Muscle of leg (tissue), 11 donors: Measurements from ENCODE around the gene HSPG2. TPM values are rescaled to one million over a fixed set of nuclear protein-coding genes. Genes with fewer than 3 reads are reported as not detected.
"Not testable (repeated sequence)": the region's sequence is repeated elsewhere in the genome, so short reads cannot be mapped to it uniquely, and the experiment has no call there.

Experiments used
- DNase-seq: peaks from one replicate; pipeline ENCODE4 v3.0.0; 2013
- H3K27ac ChIP-seq: one replicate; pipeline ENCODE4 v1.5.1; 2013; ENCODE audit warnings: mild to moderate bottlenecking, low read length, control low read depth
- H3K27me3 ChIP-seq: one replicate; pipeline ENCODE4 v1.6.1; 2013; ENCODE audit warnings: low read length; ENCODE audit not compliant: control insufficient read depth, insufficient read depth
- H3K36me3 ChIP-seq: one replicate; pipeline ENCODE4 v1.6.1; 2013; ENCODE audit warnings: low read length; ENCODE audit not compliant: control insufficient read depth, insufficient read depth
- H3K4me1 ChIP-seq: one replicate; pipeline ENCODE4 v1.6.1; 2013; ENCODE audit warnings: low read length; ENCODE audit not compliant: control insufficient read depth, insufficient read depth
- H3K4me3 ChIP-seq: one replicate; pipeline ENCODE4 v1.5.1; 2013; ENCODE audit warnings: low read length, control low read depth
- H3K9me3 ChIP-seq: replicated peaks from 2 replicates; pipeline ENCODE4 v1.6.1; 2013; ENCODE audit warnings: low read depth, low read length; ENCODE audit not compliant: control insufficient read depth
- WGBS: methylation state at CpG from one replicate; pipeline ENCODE4 v1.1.5; 2013; ENCODE audit warnings: missing lambda C conversion rate; ENCODE audit not compliant: insufficient coverage; 5-methylcytosine and 5-hydroxymethylcytosine counted together
- polyA plus RNA-seq, 8 donors: library from polyadenylated mRNA; unstranded; fragments of 120-200 nt; gene quantifications; one replicate each; pipeline versions ENCODE4 v1.2.1 to v1.2.3, GENCODE V29; 2013; ENCODE audit warnings: inconsistent platforms in 1 of 8, low replicate concordance in 1 of 8; ENCODE audit not compliant: insufficient read length in 8 of 8, insufficient read depth in 1 of 8
- total RNA-seq: library from RNA; stranded (reverse); fragments of 120-200 nt; gene quantifications from one replicate; pipeline ENCODE4 v1.2.4, GENCODE V29; 2013

HSPG2 gene
- total and polyA plus RNA-seq, 9 donors, result 149 to 460 (median 339) TPM

DNA sequence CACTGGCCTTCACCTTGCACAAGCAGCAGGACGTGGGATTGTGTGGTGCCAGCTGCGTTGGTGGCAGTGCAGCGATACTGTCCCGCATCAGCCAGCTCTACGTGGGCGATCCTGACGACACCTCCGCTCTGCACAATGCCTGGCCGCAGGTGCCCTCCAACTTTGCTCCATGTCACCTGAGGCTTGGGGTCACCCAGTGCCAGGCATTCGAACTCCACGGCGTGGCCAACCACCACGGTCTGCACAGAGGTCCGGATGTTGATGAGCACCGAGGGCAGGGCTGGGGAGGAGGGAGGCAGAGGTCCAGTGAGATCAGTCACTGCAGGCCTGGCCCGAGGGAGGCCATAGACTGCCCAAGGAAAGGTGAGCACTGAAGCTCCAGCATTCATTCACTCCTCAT, 102.4 kb downstream of the HSPG2 start:
- WGBS, result 96% methylated on average over 15 of the region's 16 CpGs
- H3K4me1 ChIP-seq, result no peaks in the 10 kb centered on the region
- peaks cover 91% of the 10 kb centered on the region for H3K36me3 ChIP-seq
- H3K27ac ChIP-seq, result no peak overlapping the region
- H3K27me3 ChIP-seq, result no peaks in the 10 kb centered on the region
- H3K4me3 ChIP-seq, result no peak overlapping the region
- no peak for DNase-seq
- H3K9me3 ChIP-seq, result peaks cover 14% of the 10 kb centered on the region

- Histone ChIP-seq H3K27ac (no peak overlapping the region), H3K9me3 (peaks cover 14% of the 10 kb centered on the region), H3K4me3 (no peak overlapping the region), H3K36me3 (peaks cover 91% of the 10 kb centered on the region), H3K4me1 (no peaks in the 10 kb centered on the region), H3K27me3 (no peaks in the 10 kb centered on the region)
- WGBS, result no CpG with 5 or more reads among the region's 1 CpG
- DNase-seq, result no peak
These were observed 103.0 kb downstream of the HSPG2 start for GRCh38 chr1:21834094-21834493.

- DNase-seq, result no peak
- Histone ChIP-seq H3K36me3 (peaks cover 91% of the 10 kb centered on the region), H3K4me1 (no peaks in the 10 kb centered on the region), H3K27me3 (no peaks in the 10 kb centered on the region), H3K9me3 (peaks cover 14% of the 10 kb centered on the region), H3K4me3 (no peak overlapping the region), H3K27ac (no peak overlapping the region)
- WGBS, result 81% methylated on average over 10 of the region's 11 CpGs
These were observed 103.6 kb downstream of the HSPG2 start for GRCh38 chr1:21833392-21833976.

- Histone ChIP-seq H3K27me3 (no peaks in the 10 kb centered on the region), H3K4me3 (no peak overlapping the region), H3K9me3 (peaks cover 14% of the 10 kb centered on the region), H3K27ac (no peak overlapping the region), H3K36me3 (peaks cover 91% of the 10 kb centered on the region), H3K4me1 (no peaks in the 10 kb centered on the region)
- no peak for DNase-seq
- 65% methylated on average over 9 of the region's 14 CpGs for WGBS
These were observed 105.6 kb downstream of the HSPG2 start for GRCh38 chr1:21831454-21831970.

GRCh38 chr1:21830792-21831453, 106.2 kb downstream of the HSPG2 start:
- 90% methylated on average over 19 of the region's 23 CpGs for WGBS
- Histone ChIP-seq H3K4me1 (no peaks in the 10 kb centered on the region), H3K36me3 (peaks cover 92% of the 10 kb centered on the region), H3K27ac (no peak overlapping the region), H3K4me3 (no peak overlapping the region), H3K27me3 (no peaks in the 10 kb centered on the region), H3K9me3 (peaks cover 14% of the 10 kb centered on the region)
- no peak for DNase-seq

GRCh38 chr1:21829294-21829693, 107.8 kb downstream of the HSPG2 start:
- Histone ChIP-seq H3K36me3 (peaks cover 91% of the 10 kb centered on the region), H3K9me3 (peaks cover 5% of the 10 kb centered on the region), H3K27ac (no peak overlapping the region), H3K4me3 (no peak overlapping the region), H3K27me3 (no peaks in the 10 kb centered on the region), H3K4me1 (no peaks in the 10 kb centered on the region)
- no peak for DNase-seq
- WGBS, result 94% methylated on average over 12 of the region's 17 CpGs

DNA sequence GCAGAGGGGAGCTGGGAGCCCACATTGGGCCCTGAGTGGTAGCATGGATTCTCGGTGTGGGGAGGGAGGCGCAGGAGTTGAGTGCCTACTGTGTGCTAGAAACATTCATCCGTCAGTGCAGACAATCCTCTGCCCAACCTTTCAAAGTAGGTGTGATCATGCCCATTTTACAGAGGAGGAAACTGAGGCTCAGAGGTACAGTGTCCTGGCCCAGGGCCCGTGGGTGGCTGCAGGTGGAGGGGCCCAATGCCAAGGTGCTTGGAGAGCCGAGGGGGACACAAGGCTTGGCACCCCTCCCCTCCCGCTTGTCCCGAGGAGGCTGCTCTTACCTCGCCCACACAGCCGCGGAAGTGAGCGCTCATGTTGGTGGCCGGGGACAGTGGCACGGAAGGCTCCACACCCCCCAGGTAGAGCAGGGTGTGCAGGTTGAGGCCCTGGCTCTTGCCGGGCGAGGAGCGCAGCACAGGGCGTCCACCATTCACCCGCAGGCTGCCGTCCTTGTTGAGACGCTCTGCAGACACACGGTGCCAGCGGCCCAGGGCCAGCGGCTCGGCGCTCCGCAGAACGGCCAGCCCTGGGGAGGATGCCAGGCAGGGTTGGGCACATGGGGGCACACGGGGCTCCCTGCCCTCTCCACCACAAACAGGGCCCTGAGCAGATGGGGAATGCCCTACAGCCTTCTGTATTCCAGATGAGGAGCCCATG, 108.5 kb downstream of the HSPG2 start:
- H3K9me3 ChIP-seq, result no peaks in the 10 kb centered on the region

DNA sequence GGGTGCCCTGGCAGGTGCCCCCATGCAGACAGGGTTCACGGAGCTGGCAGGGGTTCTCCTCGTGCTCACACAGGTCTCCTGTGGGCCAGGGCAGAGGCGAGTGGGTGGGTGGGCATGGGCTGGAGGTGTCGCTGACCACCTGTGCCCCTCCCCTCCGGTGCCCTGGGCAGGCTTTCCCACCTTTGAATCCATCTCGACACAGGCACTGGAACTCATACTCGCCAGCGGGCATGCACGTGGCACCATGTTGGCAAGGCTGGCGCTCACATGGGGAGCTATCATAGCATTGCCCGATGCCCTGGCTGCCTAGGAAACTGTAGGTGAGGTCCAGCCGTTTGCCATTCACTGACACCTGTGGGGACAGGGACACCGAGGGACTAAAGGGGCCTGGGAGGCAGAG, 109.0 kb downstream of the HSPG2 start:
- no peaks in the 10 kb centered on the region for H3K27me3 ChIP-seq
- WGBS, result 88% methylated on average over 11 of the region's 13 CpGs
- H3K36me3 ChIP-seq, result peaks cover 91% of the 10 kb centered on the region
- H3K9me3 ChIP-seq, result no peaks in the 10 kb centered on the region
- DNase-seq, result no peak
- H3K27ac ChIP-seq, result no peak overlapping the region
- no peak overlapping the region for H3K4me3 ChIP-seq
- H3K4me1 ChIP-seq, result no peaks in the 10 kb centered on the region

More for the DNA sequence above, 108.5 kb downstream of the HSPG2 start:
- Histone ChIP-seq H3K4me3 (no peak overlapping the region), H3K27me3 (no peaks in the 10 kb centered on the region), H3K4me1 (no peaks in the 10 kb centered on the region), H3K27ac (no peak overlapping the region), H3K36me3 (peaks cover 91% of the 10 kb centered on the region)
- WGBS, result 89% methylated on average over 21 of the region's 28 CpGs
- DNase-seq, result no peak

DNA sequence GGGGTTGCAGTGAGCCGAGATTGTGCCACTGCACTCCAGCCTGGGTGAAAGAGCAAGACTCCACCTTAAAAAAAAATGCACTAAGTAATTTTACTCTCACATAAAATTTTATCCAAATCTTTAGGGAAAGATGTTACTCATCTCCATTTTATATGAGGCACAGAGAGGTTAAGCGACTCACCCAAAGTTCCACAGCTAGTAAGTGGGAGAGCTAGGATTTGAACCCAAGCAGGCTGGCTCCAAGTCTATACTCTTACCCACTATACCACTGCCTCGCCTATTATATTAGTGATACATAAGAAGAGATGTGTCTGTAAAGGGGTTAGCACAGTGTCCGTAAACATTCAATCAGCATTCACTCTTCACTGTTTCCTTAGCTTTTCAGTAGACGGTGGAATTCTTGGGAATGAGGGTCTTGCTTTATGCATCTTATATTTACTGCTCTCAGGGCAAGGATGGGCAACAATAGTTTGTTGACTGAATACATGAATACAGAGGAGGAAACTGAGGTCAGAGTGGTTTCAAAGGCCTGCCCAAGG, 109.9 kb downstream of the HSPG2 start:
- no peak overlapping the region for H3K4me3 ChIP-seq
- whole genome bisulfite sequencing, result no CpG with 5 or more reads among the region's 5 CpGs
- no peaks in the 10 kb centered on the region for H3K4me1 ChIP-seq
- DNase-seq, result no peak
- no peak overlapping the region for H3K27ac ChIP-seq
- H3K27me3 ChIP-seq, result no peaks in the 10 kb centered on the region
- peaks cover 89% of the 10 kb centered on the region for H3K36me3 ChIP-seq
- no peaks in the 10 kb centered on the region for H3K9me3 ChIP-seq

GRCh38 chr1:21826694-21827093, 110.4 kb downstream of the HSPG2 start:
- not testable (repeated sequence) for H3K4me3 ChIP-seq, H3K27ac ChIP-seq, H3K4me1 ChIP-seq, DNase-seq, H3K27me3 ChIP-seq, H3K9me3 ChIP-seq
- WGBS, result 87% methylated on average over 8 of the region's 10 CpGs
- peaks cover 89% of the 10 kb centered on the region for H3K36me3 ChIP-seq
